K562 (cell line): ENCODE measurements around the gene PCCA. TPM values are rescaled to one million over a fixed set of nuclear protein-coding genes. Genes with fewer than 3 reads are reported as not detected.

Experiments
- ATAC-seq: fragments of 200-7000 bp; cut with Tn5 transposase; 3 replicates; pipeline ENCODE4 v1.9.1; 2020; ENCODE audit warnings: moderate library complexity
- BruUV-seq: library from RNA; stranded (reverse); fragments of 400-500 nt; replicated peaks from 2 replicates; lab custom pipeline; 2021; lab: Mats Ljungman, UMichigan
- CTCF ChIA-PET: fragments of 300-600 bp; formaldehyde crosslinking; extraction: SDS; loops from one replicate; lab custom pipeline; 2021; ENCODE audit warnings: low intra/inter-chr PET ratio; lab: Yijun Ruan, JAX
- POLR2A ChIA-PET: fragments of 300-600, 350-650 bp; sonication (Branson Sonifier 250); formaldehyde crosslinking; extraction: SDS; loops from one replicate; lab custom pipeline; 2021; ENCODE audit warnings: antibody characterized with exemption, inconsistent platforms; lab: Yijun Ruan, JAX
- DNase-seq, 4 experiments: peaks; one replicate each; pipeline versions ENCODE4 v3.0.0 to v3.0.0-alpha.2; 2011 to 2018; ENCODE audit warnings: low spot score in 3 of 4, mixed read lengths in 3 of 4; ENCODE audit errors: extremely low read depth in 1 of 4
- FAIRE-seq: peaks from 2 replicates; lab custom pipeline; 2011; peaks lifted over from hg19 to GRCh38; lab: Jason Lieb, UNC
- H2AFZ ChIP-seq: 2 replicates; pipeline ENCODE4 v1.6.0; 2011; ENCODE audit warnings: low read depth, low read length, control low read depth, inconsistent platforms
- H3K27ac ChIP-seq: fragments of 200-600 bp; 3 replicates; pipeline ENCODE4 v1.8.0; 2011; ENCODE audit warnings: low read depth, mild to moderate bottlenecking, control low read depth, inconsistent platforms, low read length, moderate library complexity, mixed read lengths; ENCODE audit errors: extremely low read depth
- H3K27me3 ChIP-seq, 2 experiments: fragments of 300-600 bp in 1 of 2; 2 replicates in 1 of 2; 3 replicates in 1 of 2; pipeline versions ENCODE4 v1.6.0 to v1.8.0; 2011; ENCODE audit warnings: inconsistent platforms in 2 of 2, low read length in 2 of 2, mild to moderate bottlenecking in 1 of 2, mixed read lengths in 1 of 2, moderate library complexity in 1 of 2; ENCODE audit not compliant: control insufficient read depth in 2 of 2, insufficient read depth in 2 of 2
- H3K36me3 ChIP-seq: fragments of 300-600 bp; 3 replicates; pipeline ENCODE4 v1.8.0; 2011; ENCODE audit warnings: mild to moderate bottlenecking, low read length, inconsistent platforms; ENCODE audit not compliant: control insufficient read depth, insufficient read depth
- H3K4me1 ChIP-seq, 2 experiments: fragments of 200-600 bp in 1 of 2; replicated peaks in 1 of 2; 2 replicates in 1 of 2; 3 replicates in 1 of 2; pipeline versions ENCODE4 v1.5.1 to v1.8.0; 2011; ENCODE audit warnings: inconsistent platforms in 2 of 2, low read length in 2 of 2, mild to moderate bottlenecking in 1 of 2, mixed read lengths in 1 of 2, moderate library complexity in 1 of 2; ENCODE audit not compliant: control insufficient read depth in 2 of 2, insufficient read depth in 2 of 2
- H3K4me2 ChIP-seq: 2 replicates; pipeline ENCODE4 v1.6.1; 2011; ENCODE audit warnings: low read length, control low read depth, inconsistent platforms, mixed read lengths; ENCODE audit not compliant: insufficient read depth
- H3K4me3 ChIP-seq: fragments of 200-600 bp; sonication (generic), shearing (Covaris generic); 2 replicates; pipeline ENCODE4 v1.5.1; 2016; ENCODE audit warnings: control low read depth, inconsistent platforms
- H3K79me2 ChIP-seq: fragments of 200-600 bp; 3 replicates; pipeline ENCODE4 v1.8.0; 2011; ENCODE audit warnings: low read length, inconsistent platforms; ENCODE audit not compliant: control insufficient read depth, insufficient read depth
- H3K9ac ChIP-seq, 2 experiments: 2 replicates each; pipeline versions ENCODE4 v1.6.0 to v1.6.1; 2011; ENCODE audit warnings: low read depth in 2 of 2, low read length in 2 of 2, control low read depth in 1 of 2, inconsistent platforms in 1 of 2, mild to moderate bottlenecking in 1 of 2, mixed read lengths in 1 of 2; ENCODE audit not compliant: insufficient read depth in 1 of 2
- H3K9me1 ChIP-seq: one replicate; pipeline ENCODE4 v1.6.0; 2011; ENCODE audit warnings: inconsistent platforms, mild to moderate bottlenecking, low read length, moderate library complexity; ENCODE audit not compliant: control insufficient read depth, insufficient read depth
- H3K9me3 ChIP-seq: replicated peaks from 2 replicates; pipeline ENCODE4 v1.5.1; 2011; ENCODE audit warnings: low read depth, low read length, inconsistent platforms; ENCODE audit not compliant: control insufficient read depth, insufficient read depth
- H4K20me1 ChIP-seq: replicated peaks from 2 replicates; pipeline ENCODE4 v1.6.1; 2011; ENCODE audit warnings: low read length, inconsistent platforms, mixed read lengths; ENCODE audit not compliant: control insufficient read depth, insufficient read depth
- BDP1 ChIP-seq: IDR thresholded peaks from 3 replicates; pipeline ENCODE4 v1.6.1; 2011; ENCODE audit not compliant: insufficient read length, insufficient read depth
- C11orf30 ChIP-seq: fragments of 450-650 bp; IDR thresholded peaks from 2 replicates; pipeline ENCODE4 v1.6.1; 2016; ENCODE audit warnings: low read depth, mild to moderate bottlenecking
- CBX1 ChIP-seq: sonication (generic); IDR thresholded peaks from 2 replicates; pipeline ENCODE4 v1.6.1; 2016; ENCODE audit warnings: antibody characterized with exemption, low read depth, mild to moderate bottlenecking
- HMG20A ChIP-seq: fragments of 450-650 bp; formaldehyde crosslinking; conservative IDR thresholded peaks from 2 replicates; pipeline ENCODE4 v1.4.0; 2020; ENCODE audit warnings: mild to moderate bottlenecking, mixed read lengths
- MAFF ChIP-seq: IDR thresholded peaks from 2 replicates; pipeline ENCODE4 v1.6.1; 2012; ENCODE audit warnings: low read length, improper control_type of control experiment
- MAFG ChIP-seq: fragments of 450-650 bp; conservative IDR thresholded peaks from 2 replicates; pipeline ENCODE4 v1.6.1; 2016; ENCODE audit warnings: missing genetic modification characterization, missing compliant biosample characterization
- MAFK ChIP-seq: IDR thresholded peaks from 2 replicates; pipeline ENCODE4 v1.6.1; 2011; ENCODE audit warnings: low read length, improper control_type of control experiment
- SAFB2 ChIP-seq: fragments of 200-400 bp; formaldehyde crosslinking; IDR thresholded peaks from 2 replicates; pipeline ENCODE4 v1.6.1; 2018; ENCODE audit warnings: borderline replicate concordance, low read length, low read depth, moderate library complexity; ENCODE audit not compliant: severe bottlenecking
- SNIP1 ChIP-seq: fragments of 450-650 bp; IDR thresholded peaks from 2 replicates; pipeline ENCODE4 v1.7.1; 2017; ENCODE audit warnings: low read depth, mild to moderate bottlenecking
- ZNF316 ChIP-seq: fragments of 450-650 bp; IDR thresholded peaks from 2 replicates; pipeline ENCODE4 v1.6.1; 2016
- WGBS: fragments of 100-300 bp; shearing (Covaris generic); methylation state at CpG from one replicate; pipeline ENCODE4 v1.1.6; 2016; ENCODE audit warnings: low coverage, mixed read lengths; ENCODE audit not compliant: insufficient coverage; ENCODE audit errors: missing lambda C conversion rate; 5-methylcytosine and 5-hydroxymethylcytosine counted together
- in situ Hi-C: fragments of 300-500 bp; cut with MboI; formaldehyde crosslinking; loops from 4 replicates; pipeline ENCODE4 v1.15.0; 2018; ENCODE audit warnings: inconsistent platforms, mixed read lengths
- intact Hi-C: fragments of 100-400 bp; cut with micrococcal nuclease; formaldehyde crosslinking; loops from 2 replicates; pipeline ENCODE4 v1.14.2; 2022
- polyA plus RNA-seq, 8 experiments: library from polyadenylated mRNA; depleted of rRNA in 4 of 8; stranded (reverse) in 5 of 8; unstranded in 3 of 8; fragments of >200 nt; fragmentation: Nextera tagmentation in 2 of 8; fragmentation: Illumina TruSeq in 1 of 8; extraction: Ambion mirVana in 2 of 8; extraction: Trizol in 1 of 8; gene quantifications; 2 replicates each; pipeline versions ENCODE4 v1.2.1 to v1.2.3, GENCODE V29; 2011 to 2014; ENCODE audit warnings: inconsistent platforms in 1 of 8, missing spikeins in 1 of 8
- total RNA-seq, 7 experiments: library from RNA; depleted of rRNA in 6 of 7; stranded (reverse); fragments of >200 nt in 6 of 7; fragmentation: Illumina TruSeq in 2 of 7; extraction: Trizol in 2 of 7; gene quantifications; 2 replicates each; pipeline versions ENCODE4 v1.2.1 to v1.2.3, GENCODE V29; 2011 to 2021; ENCODE audit warnings: low replicate concordance in 1 of 7
- TF ChIP-seq, protein P1 (sequence below): sonication (generic); IDR thresholded peaks from 2 replicates; pipeline ENCODE4 v1.6.1; 2016

The PCCA gene
- total and polyA plus RNA-seq, 9 of the 15 experiments (the other 6 are each of a cell fraction or from before 2014, with no cell fraction given): 5.2 to 14.1 (median 9.7) TPM

DNA sequence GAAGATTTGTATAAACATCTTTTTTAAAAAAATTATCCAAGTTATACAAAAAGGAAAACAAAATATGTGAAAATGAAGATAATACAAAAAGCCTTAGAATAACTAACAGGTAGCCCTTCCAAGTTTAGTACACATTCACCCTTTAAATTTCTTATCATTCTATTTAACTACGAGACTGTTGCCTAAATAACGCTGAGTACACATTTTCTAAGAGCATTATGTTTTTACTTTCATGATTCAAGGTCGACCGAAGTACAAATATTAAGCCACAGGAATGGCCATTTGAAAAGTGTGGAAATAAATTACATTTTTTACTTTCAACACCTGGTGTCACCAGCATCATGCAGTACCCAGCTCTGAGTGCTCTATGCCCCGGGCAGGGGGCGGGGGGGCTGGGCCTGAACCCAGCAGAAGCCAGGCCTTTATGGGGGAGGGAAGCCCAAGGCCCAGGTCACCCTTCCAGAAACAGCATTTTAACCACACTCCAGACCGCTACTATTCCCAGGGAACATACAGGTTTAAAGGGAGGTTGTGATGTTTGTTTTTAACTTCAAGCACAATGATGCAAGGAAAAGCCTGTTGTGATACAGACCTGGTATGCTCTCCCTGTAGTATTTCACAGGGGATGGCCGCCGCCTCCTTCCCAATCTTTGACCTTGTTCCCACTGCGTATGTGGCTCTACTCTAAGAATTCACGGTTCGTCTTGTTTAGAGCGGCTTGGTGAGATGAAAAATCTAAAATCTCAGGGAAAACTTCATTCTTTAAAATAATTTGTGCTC lies 475.7 kb downstream of the PCCA start:
- intact Hi-C loops: no loop called here
- H2AFZ ChIP-seq: no peak overlapping the region
- no peak overlapping the region for H3K27ac ChIP-seq
- H3K79me2 ChIP-seq: no peaks in the 10 kb centered on the region
- H3K27me3 ChIP-seq: peaks cover 3 to 40% of the 10 kb centered on the region in 2 experiments; a peak in 3 of 5 replicates
- H3K4me1 ChIP-seq: no peaks in the 10 kb centered on the region
- H3K9me3 ChIP-seq: no peaks in the 10 kb centered on the region; the same call in 1 of the 2 replicates
- POLR2A ChIA-PET: no interaction called here
- H3K36me3 ChIP-seq: no peaks in the 10 kb centered on the region
- CTCF ChIA-PET: no interaction called here
- TF ChIP-seq SNIP1 (no peak), SAFB2 (no peak), CBX1 (no peak), MAFK (0 out of 2 replicates have a peak, but pooled peaks have one; percentile 19), BDP1 (no peak), HMG20A (CRISPR knock-in tag) (no peak), ZNF316 (peak; percentile 76), MAFG (tag) (peak; percentile 35; the same call in 1 of the 2 replicates), MAFF (peak; percentile 53; the same call in 1 of the 2 replicates), C11orf30 (peak; percentile 50; the same call in 1 of the 2 replicates)
- TF ChIP-seq, protein P1, sequence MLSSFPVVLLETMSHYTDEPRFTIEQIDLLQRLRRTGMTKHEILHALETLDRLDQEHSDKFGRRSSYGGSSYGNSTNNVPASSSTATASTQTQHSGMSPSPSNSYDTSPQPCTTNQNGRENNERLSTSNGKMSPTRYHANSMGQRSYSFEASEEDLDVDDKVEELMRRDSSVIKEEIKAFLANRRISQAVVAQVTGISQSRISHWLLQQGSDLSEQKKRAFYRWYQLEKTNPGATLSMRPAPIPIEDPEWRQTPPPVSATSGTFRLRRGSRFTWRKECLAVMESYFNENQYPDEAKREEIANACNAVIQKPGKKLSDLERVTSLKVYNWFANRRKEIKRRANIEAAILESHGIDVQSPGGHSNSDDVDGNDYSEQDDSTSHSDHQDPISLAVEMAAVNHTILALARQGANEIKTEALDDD: no peak
- H3K4me2 ChIP-seq: no peak overlapping the region
- 5% methylated on average over 12 of the region's 13 CpGs for WGBS
- in situ Hi-C loops: loop anchor here (25.0 kb wide), 1 partner anchor 548 kb away; no protein-coding TSS in a partner anchor
- no peak overlapping the region for H3K4me3 ChIP-seq
- no peaks in the 10 kb centered on the region for H4K20me1 ChIP-seq
- no TSS peak for BruUV-seq
- DNase-seq (no peak), ATAC-seq (no peak), FAIRE-seq (no peak)
- no peaks in the 10 kb centered on the region for H3K9me1 ChIP-seq
- H3K9ac ChIP-seq: no peak overlapping the region
